ENCODE results near the gene CASZ1. TPM values are rescaled to one million over a fixed set of nuclear protein-coding genes. Genes with fewer than 3 reads are reported as not detected.

Gene CASZ1
- total RNA-seq, 1 experiment from 2014 or later = 11.1 TPM

- ChIA-PET POLR2A (interaction anchor here (1.0 kb wide), 1 partner anchor 37 kb away, joined by 3 read pairs; no protein-coding TSS in a partner anchor), CTCF (interaction anchor here (0.7 to 1.0 kb wide), 2 partner anchors 10 to 120 kb away, joined by 3 to 5 read pairs; no protein-coding TSS in a partner anchor)
- no peak overlapping the region for H3K4me3 Mint-ChIP-seq (ENCODE audit: unreplicated experiment)
- H3K4me1 Mint-ChIP-seq (ENCODE audit: insufficient read depth, unreplicated experiment) = peaks cover 10% of the 10 kb centered on the region
- no peaks in the 10 kb centered on the region for H3K9me3 Mint-ChIP-seq (ENCODE audit: unreplicated experiment)
- H3K27ac Mint-ChIP-seq (ENCODE audit: low read depth, unreplicated experiment) = no peak overlapping the region
- TF ChIP-seq CTCF (IDR thresholded peaks at IDR 0.05; ENCODE audit: unreplicated experiment) = no peak
- H3K36me3 Mint-ChIP-seq (ENCODE audit: insufficient read depth, unreplicated experiment) = peaks cover 4% of the 10 kb centered on the region
- no TSS peak for BruUV-seq (replicated peaks)
- H3K27me3 Mint-ChIP-seq (ENCODE audit: insufficient read depth, unreplicated experiment) = no peaks in the 10 kb centered on the region
- intact Hi-C loops (cut with micrococcal nuclease) = no loop called here
- DNase-seq (ENCODE audit: unreplicated experiment) = no peak
Measured at GRCh38 chr1:10632691-10633090, 163.8 kb downstream of the CASZ1 start.

GRCh38 chr1:10631811-10632593 lies 164.4 kb downstream of the CASZ1 start:
- intact Hi-C loops (cut with micrococcal nuclease) = no loop called here
- CTCF ChIA-PET = no interaction called here
- BruUV-seq (replicated peaks) = no TSS peak

GRCh38 chr1:10631121-10631810 lies 165.2 kb downstream of the CASZ1 start:
- peaks cover 4% of the 10 kb centered on the region for H3K36me3 Mint-ChIP-seq (ENCODE audit: insufficient read depth, unreplicated experiment)
- no peak overlapping the region for H3K4me3 Mint-ChIP-seq (ENCODE audit: unreplicated experiment)
- no TSS peak for BruUV-seq (replicated peaks)
- H3K27me3 Mint-ChIP-seq (ENCODE audit: insufficient read depth, unreplicated experiment) = no peaks in the 10 kb centered on the region
- H3K27ac Mint-ChIP-seq (ENCODE audit: low read depth, unreplicated experiment) = no peak overlapping the region
- intact Hi-C loops (cut with micrococcal nuclease) = no loop called here
- DNase-seq (ENCODE audit: unreplicated experiment) = no peak
- peaks cover 10% of the 10 kb centered on the region for H3K4me1 Mint-ChIP-seq (ENCODE audit: insufficient read depth, unreplicated experiment)
- H3K9me3 Mint-ChIP-seq (ENCODE audit: unreplicated experiment) = no peaks in the 10 kb centered on the region
- CTCF ChIA-PET = interaction anchor here (0.6 kb wide), 1 partner anchor 115 kb away, joined by 3 read pairs; no protein-coding TSS in a partner anchor
- POLR2A ChIA-PET = interaction anchor here (1.3 kb wide), 1 partner anchor 18 kb away, joined by 3 read pairs; no protein-coding TSS in a partner anchor
- no peak for TF ChIP-seq CTCF (IDR thresholded peaks at IDR 0.05; ENCODE audit: unreplicated experiment)

More at GRCh38 chr1:10631811-10632593, 164.4 kb downstream of the CASZ1 start:
- DNase-seq (ENCODE audit: unreplicated experiment) = no peak
- peaks cover 10% of the 10 kb centered on the region for H3K4me1 Mint-ChIP-seq (ENCODE audit: insufficient read depth, unreplicated experiment)
- POLR2A ChIA-PET = interaction anchor here (1.0 kb wide), 1 partner anchor 37 kb away, joined by 3 read pairs; no protein-coding TSS in a partner anchor
- H3K4me3 Mint-ChIP-seq (ENCODE audit: unreplicated experiment) = no peak overlapping the region
- H3K27ac Mint-ChIP-seq (ENCODE audit: low read depth, unreplicated experiment) = no peak overlapping the region
- H3K36me3 Mint-ChIP-seq (ENCODE audit: insufficient read depth, unreplicated experiment) = peaks cover 4% of the 10 kb centered on the region
- TF ChIP-seq CTCF (IDR thresholded peaks at IDR 0.05; ENCODE audit: unreplicated experiment) = no peak
- H3K27me3 Mint-ChIP-seq (ENCODE audit: insufficient read depth, unreplicated experiment) = no peaks in the 10 kb centered on the region
- no peaks in the 10 kb centered on the region for H3K9me3 Mint-ChIP-seq (ENCODE audit: unreplicated experiment)

DNA sequence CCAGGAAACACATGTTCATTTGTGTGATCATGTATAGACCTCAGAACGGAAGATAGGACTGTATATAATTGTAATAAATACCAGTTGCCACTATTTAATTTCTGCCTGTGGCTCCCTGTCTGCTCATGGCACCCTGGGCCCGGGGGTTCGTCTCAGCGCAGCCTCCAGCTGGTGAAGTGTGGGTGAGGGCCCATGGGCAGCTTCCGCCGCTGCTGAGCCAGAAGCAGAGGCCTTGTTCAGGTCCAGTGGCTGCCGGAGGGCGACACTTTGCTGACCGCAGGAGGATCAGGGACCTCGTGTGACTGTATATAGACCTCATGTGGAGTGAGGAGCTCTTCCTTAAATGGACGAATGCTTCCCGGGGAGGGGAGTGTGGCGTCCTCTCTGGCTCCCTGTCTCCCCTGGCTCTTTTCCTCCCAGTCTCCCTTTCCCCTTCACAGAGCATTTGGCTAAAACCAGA lies 165.8 kb downstream of the CASZ1 start:
- no peak for TF ChIP-seq CTCF (IDR thresholded peaks at IDR 0.05; ENCODE audit: unreplicated experiment)
- Mint-ChIP-seq H3K9me3 (ENCODE audit: unreplicated experiment) (no peaks in the 10 kb centered on the region), H3K4me1 (ENCODE audit: insufficient read depth, unreplicated experiment) (peaks cover 6% of the 10 kb centered on the region), H3K36me3 (ENCODE audit: insufficient read depth, unreplicated experiment) (peaks cover 6% of the 10 kb centered on the region), H3K27me3 (ENCODE audit: insufficient read depth, unreplicated experiment) (no peaks in the 10 kb centered on the region), H3K27ac (ENCODE audit: low read depth, unreplicated experiment) (no peak overlapping the region), H3K4me3 (ENCODE audit: unreplicated experiment) (no peak overlapping the region)
- no TSS peak for BruUV-seq (replicated peaks)
- POLR2A ChIA-PET = interaction anchor here (1.3 kb wide), 1 partner anchor 17 kb away, joined by 3 read pairs; no protein-coding TSS in a partner anchor
- CTCF ChIA-PET = interaction anchor here (0.6 kb wide), 1 partner anchor 115 kb away, joined by 3 read pairs; no protein-coding TSS in a partner anchor
- intact Hi-C loops (cut with micrococcal nuclease) = no loop called here
- DNase-seq (ENCODE audit: unreplicated experiment) = no peak

Measured in MCF 10A (cell line).